NCI-H128 (cell line): ENCODE results near the gene NRG2.

Experiments
- DNase-seq: peaks from one replicate; lab custom pipeline; 2025; ENCODE audit not compliant: unreplicated experiment; lab: John Stamatoyannopoulos, UW

The NRG2 gene

GRCh38 chr5:139797856-139798510, 245.1 kb downstream of the NRG2 start:
- DNase-seq: no peak

DNA sequence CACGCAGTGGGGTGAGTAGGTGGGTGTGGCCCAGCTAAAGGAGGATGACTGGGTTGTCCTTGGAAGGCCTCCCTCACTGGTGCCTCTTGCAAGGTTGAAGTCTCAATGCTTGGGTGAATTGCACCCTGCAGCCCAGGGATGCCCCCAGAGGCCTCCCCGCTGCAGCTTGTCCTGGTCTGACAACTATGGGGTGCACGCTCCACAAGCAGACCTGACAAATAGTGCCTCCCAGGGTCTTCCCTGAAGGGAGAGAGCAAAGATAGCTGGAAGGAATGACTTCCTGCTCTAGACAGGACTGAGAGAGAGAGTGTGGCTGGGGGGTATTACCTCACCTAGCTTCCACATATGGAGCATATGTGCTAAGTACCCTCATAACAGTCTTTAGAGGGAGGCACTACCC, 245.8 kb downstream of the NRG2 start:
- DNase-seq: no peak
